ENCODE measurements around the gene NME9. TPM values are rescaled to one million over a fixed set of nuclear protein-coding genes. Genes with fewer than 3 reads are reported as not detected.

Gene NME9
- total RNA-seq, 1 experiment from 2014 or later = not detected

GRCh38 chr3:138297059-138297607 lies 32.5 kb downstream of the NME9 start:
- DNase-seq (ENCODE audit: low read depth, low spot score) (no peak), ATAC-seq (no peak)
- Histone ChIP-seq H3K4me1 (ENCODE audit: control insufficient read depth, insufficient read depth, low read length) (no peaks in the 10 kb centered on the region), H3K4me3 (ENCODE audit: low read depth in 2 of 2, low read length in 2 of 2) (no peak overlapping the region), H3K9me3 (ENCODE audit: control insufficient read depth, insufficient read depth, low read depth, low read length) (no peaks in the 10 kb centered on the region), H3K27ac (ENCODE audit: low read length) (no peak overlapping the region), H3K27me3 (ENCODE audit: control insufficient read depth, insufficient read depth, low read length) (no peaks in the 10 kb centered on the region), H3K36me3 (ENCODE audit: control insufficient read depth, insufficient read depth, low read length) (no peaks in the 10 kb centered on the region)
- CTCF ChIA-PET = no interaction called here
- POLR2A ChIA-PET = no interaction called here
- in situ Hi-C loops (cut with HindIII; ENCODE audit: low pct_unique_long_range_greater_than_20kb, low sequenced_read_pairs) = no loop called here
- no TSS peak for BruUV-seq (replicated peaks)
- TF ChIP-seq CTCF (IDR thresholded peaks at IDR 0.05) (no peak), REST (IDR thresholded peaks at IDR 0.05; ENCODE audit: insufficient read depth in 1 of 2, low read depth in 2 of 2, low read length in 1 of 2) (no peak), POLR2AphosphoS5 (IDR thresholded peaks at IDR 0.05; ENCODE audit: low read depth, low read length) (no peak), SIN3A (IDR thresholded peaks at IDR 0.05; ENCODE audit: borderline replicate concordance, insufficient read depth, low read depth, low read length) (no peak)
- intact Hi-C loops (cut with micrococcal nuclease; ENCODE audit: unreplicated experiment) = no loop called here

GRCh38 chr3:138296639-138297038 lies 33.0 kb downstream of the NME9 start:
- TF ChIP-seq CTCF (IDR thresholded peaks at IDR 0.05) = no peak
- TF ChIP-seq TCF7L2 (IDR thresholded peaks at IDR 0.05; ENCODE audit: low read depth, low read length) = no peak
- no peak for TF ChIP-seq REST (IDR thresholded peaks at IDR 0.05; ENCODE audit: insufficient read depth in 1 of 2, low read depth in 2 of 2, low read length in 1 of 2)
- no peak for TF ChIP-seq SIN3A (IDR thresholded peaks at IDR 0.05; ENCODE audit: borderline replicate concordance, insufficient read depth, low read depth, low read length)
- TF ChIP-seq POLR2AphosphoS5 (IDR thresholded peaks at IDR 0.05; ENCODE audit: low read depth, low read length) = no peak
- H3K27ac ChIP-seq (ENCODE audit: low read length) = no peak overlapping the region
- intact Hi-C loops (cut with micrococcal nuclease; ENCODE audit: unreplicated experiment) (no loop called here), in situ Hi-C loops (cut with HindIII; ENCODE audit: low pct_unique_long_range_greater_than_20kb, low sequenced_read_pairs) (no loop called here)
- H3K9me3 ChIP-seq (ENCODE audit: control insufficient read depth, insufficient read depth, low read depth, low read length) = no peaks in the 10 kb centered on the region
- no peaks in the 10 kb centered on the region for H3K4me1 ChIP-seq (ENCODE audit: control insufficient read depth, insufficient read depth, low read length)
- BruUV-seq (replicated peaks) = no TSS peak
- DNase-seq (ENCODE audit: low read depth, low spot score) = no peak
- no peaks in the 10 kb centered on the region for H3K36me3 ChIP-seq (ENCODE audit: control insufficient read depth, insufficient read depth, low read length)
- ATAC-seq = no peak
- H3K27me3 ChIP-seq (ENCODE audit: control insufficient read depth, insufficient read depth, low read length) = no peaks in the 10 kb centered on the region
- ChIA-PET CTCF (no interaction called here), POLR2A (no interaction called here)
- H3K4me3 ChIP-seq (ENCODE audit: low read depth in 2 of 2, low read length in 2 of 2) = no peak overlapping the region

Data from Panc1 (cell line).